Measurements from ENCODE around the gene KSR2.

DNA sequence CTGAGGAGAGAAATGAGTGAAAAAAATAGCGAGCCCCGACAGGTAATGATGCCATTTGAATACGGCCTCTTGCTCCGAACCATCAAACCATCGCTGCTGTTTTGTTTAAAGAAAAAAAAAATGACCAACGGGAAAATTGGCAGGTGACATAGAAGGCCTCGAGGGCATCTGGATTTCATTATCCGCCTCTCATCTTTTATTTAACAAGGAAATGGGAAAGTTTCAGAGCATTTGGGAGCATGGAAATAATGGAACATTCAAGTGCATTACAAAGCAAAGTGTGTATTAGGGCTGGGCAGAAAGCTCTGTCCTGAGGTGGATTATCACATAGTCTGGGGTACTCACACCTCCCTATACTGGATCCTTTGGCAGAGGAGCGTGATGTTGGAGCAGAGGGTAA lies 258.7 kb downstream of the KSR2 start:
- TF ChIP-seq, protein P1, sequence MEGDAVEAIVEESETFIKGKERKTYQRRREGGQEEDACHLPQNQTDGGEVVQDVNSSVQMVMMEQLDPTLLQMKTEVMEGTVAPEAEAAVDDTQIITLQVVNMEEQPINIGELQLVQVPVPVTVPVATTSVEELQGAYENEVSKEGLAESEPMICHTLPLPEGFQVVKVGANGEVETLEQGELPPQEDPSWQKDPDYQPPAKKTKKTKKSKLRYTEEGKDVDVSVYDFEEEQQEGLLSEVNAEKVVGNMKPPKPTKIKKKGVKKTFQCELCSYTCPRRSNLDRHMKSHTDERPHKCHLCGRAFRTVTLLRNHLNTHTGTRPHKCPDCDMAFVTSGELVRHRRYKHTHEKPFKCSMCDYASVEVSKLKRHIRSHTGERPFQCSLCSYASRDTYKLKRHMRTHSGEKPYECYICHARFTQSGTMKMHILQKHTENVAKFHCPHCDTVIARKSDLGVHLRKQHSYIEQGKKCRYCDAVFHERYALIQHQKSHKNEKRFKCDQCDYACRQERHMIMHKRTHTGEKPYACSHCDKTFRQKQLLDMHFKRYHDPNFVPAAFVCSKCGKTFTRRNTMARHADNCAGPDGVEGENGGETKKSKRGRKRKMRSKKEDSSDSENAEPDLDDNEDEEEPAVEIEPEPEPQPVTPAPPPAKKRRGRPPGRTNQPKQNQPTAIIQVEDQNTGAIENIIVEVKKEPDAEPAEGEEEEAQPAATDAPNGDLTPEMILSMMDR (conservative IDR thresholded peaks at IDR 0.05; ENCODE audit: low read depth, low read length) = no peak
- no peak for TF ChIP-seq EZH2 (IDR thresholded peaks at IDR 0.05; ENCODE audit: borderline replicate concordance, low read depth, low read length, poor library complexity, severe bottlenecking)

Data from A673 (cell line).